OCI-LY7 (cell line): ENCODE data around the gene OGDHL. TPM values are rescaled to one million over a fixed set of nuclear protein-coding genes. Genes with fewer than 3 reads are reported as not detected.

Source experiments
- BruUV-seq: library from RNA; stranded (reverse); fragments of 400-500 nt; replicated peaks from 2 replicates; lab custom pipeline; 2021; lab: Mats Ljungman, UMichigan
- CTCF ChIA-PET: fragments of 300-600 bp; sonication (Branson Sonifier 250); formaldehyde crosslinking; loops from one replicate; lab custom pipeline; 2022; ENCODE audit warnings: antibody characterized with exemption; ENCODE audit not compliant: unreplicated experiment; lab: Charles Lee
- POLR2A ChIA-PET: fragments of 300-600 bp; sonication (Branson Sonifier 250); formaldehyde crosslinking; loops from one replicate; lab custom pipeline; 2022; ENCODE audit warnings: antibody characterized with exemption; lab: Charles Lee
- DNase-seq: peaks from one replicate; pipeline ENCODE4 v3.0.0-alpha.2; 2015; ENCODE audit warnings: low spot score
- H2AFZ ChIP-seq: fragments of 200-600 bp; sonication (generic), shearing (Covaris generic); 2 replicates; pipeline ENCODE4 v1.6.1; 2014; ENCODE audit warnings: mild to moderate bottlenecking, antibody characterized with exemption, low read length, moderate library complexity
- H3K27ac ChIP-seq: fragments of 200-600 bp; sonication (generic); 2 replicates; pipeline ENCODE4 v1.5.1; 2014; ENCODE audit warnings: mixed run types, low read depth, mild to moderate bottlenecking, moderate library complexity, low read length, inconsistent platforms; ENCODE audit not compliant: poor library complexity, severe bottlenecking
- H3K36me3 ChIP-seq: fragments of 200-600 bp; sonication (generic); 2 replicates; pipeline ENCODE4 v1.6.1; 2014; ENCODE audit warnings: mild to moderate bottlenecking, antibody characterized with exemption, low read length, moderate library complexity, mixed read lengths; ENCODE audit not compliant: insufficient read depth
- H3K4me1 ChIP-seq: fragments of 200-600 bp; sonication (generic); 2 replicates; pipeline ENCODE4 v1.5.1; 2014; ENCODE audit warnings: mild to moderate bottlenecking, low read length; ENCODE audit not compliant: insufficient read depth, poor library complexity, severe bottlenecking
- H3K4me2 ChIP-seq: fragments of 200-600 bp; sonication (generic); 2 replicates; pipeline ENCODE4 v1.6.1; 2014; ENCODE audit warnings: mild to moderate bottlenecking, low read length
- H3K4me3 ChIP-seq: fragments of 200-600 bp; sonication (generic); 2 replicates; pipeline ENCODE4 v1.5.1; 2014; ENCODE audit warnings: mild to moderate bottlenecking, low read depth, low read length; ENCODE audit not compliant: poor library complexity, severe bottlenecking
- H3K79me2 ChIP-seq: fragments of 200-600 bp; sonication (generic); 2 replicates; pipeline ENCODE4 v1.6.1; 2016; ENCODE audit warnings: low read depth, mild to moderate bottlenecking, low read length, moderate library complexity, mixed read lengths; ENCODE audit not compliant: insufficient read depth
- H3K9me2 ChIP-seq: fragments of 200-600 bp; sonication (generic); 2 replicates; pipeline ENCODE4 v1.6.1; 2016; ENCODE audit warnings: mild to moderate bottlenecking, low read length, mixed read lengths; ENCODE audit not compliant: insufficient read depth
- H3K9me3 ChIP-seq: fragments of 200-600 bp; sonication (generic); 2 replicates; pipeline ENCODE4 v1.6.1; 2014; ENCODE audit warnings: mild to moderate bottlenecking, mixed run types, low read length, mixed read lengths
- H4K20me1 ChIP-seq: fragments of 200-600 bp; sonication (generic); 2 replicates; pipeline ENCODE4 v1.6.1; 2014; ENCODE audit warnings: mild to moderate bottlenecking, antibody characterized with exemption, low read length, moderate library complexity, mixed read lengths; ENCODE audit not compliant: insufficient read depth
- EZH2phosphoT487 ChIP-seq: fragments of 200-600 bp; sonication (generic); IDR thresholded peaks from 2 replicates; pipeline ENCODE4 v1.6.1; 2018; ENCODE audit warnings: low read depth, borderline replicate concordance, mild to moderate bottlenecking, mixed run types, antibody characterized with exemption, low read length, moderate library complexity, mixed read lengths
- intact Hi-C: fragments of 100-400 bp; cut with micrococcal nuclease; formaldehyde crosslinking; loops from one replicate; pipeline ENCODE4 v1.10.0; 2022; ENCODE audit not compliant: unreplicated experiment
- total RNA-seq, 2 experiments: library from RNA; depleted of rRNA in 1 of 2; stranded (reverse); fragments of >200 nt in 1 of 2; shearing (Covaris generic) in 1 of 2; gene quantifications; 2 replicates each; pipeline ENCODE4 v1.2.3, GENCODE V29; 2014 to 2022
- TF ChIP-seq, protein P1 (sequence below): fragments of 200-600 bp; sonication (generic); conservative IDR thresholded peaks from 2 replicates; pipeline ENCODE4 v1.5.1; 2014; ENCODE audit warnings: mild to moderate bottlenecking, antibody characterized with exemption, low read length, moderate library complexity, mixed read lengths

OGDHL gene
- total RNA-seq, 2 experiments from 2014 or later = 0.23 TPM; not detected in 1

DNA sequence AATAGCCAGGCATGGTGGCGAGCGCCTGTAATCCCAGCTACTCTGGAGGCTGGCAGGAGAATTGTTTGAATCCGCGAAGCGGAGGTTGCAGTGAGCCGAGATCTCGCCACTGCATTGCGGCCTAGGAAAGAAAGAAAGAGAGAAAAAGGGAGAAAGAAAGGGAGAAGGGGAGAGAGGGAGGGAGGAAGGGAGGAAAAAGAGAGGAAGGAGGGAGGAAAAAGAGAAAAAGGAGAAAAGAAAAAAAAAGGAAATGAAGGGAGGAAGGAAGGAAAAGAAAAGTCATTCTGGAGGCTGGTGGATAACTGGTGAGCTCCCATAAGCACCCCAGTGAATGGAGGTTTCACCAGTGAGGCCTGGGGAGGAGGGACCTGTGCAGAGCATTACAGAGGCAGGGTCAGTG lies 7.6 kb upstream of the OGDHL start:
- no peaks in the 10 kb centered on the region for H3K9me2 ChIP-seq
- ChIA-PET CTCF (no interaction called here), POLR2A (interaction anchor here (0.7 kb wide), 1 partner anchor 15 kb away, joined by 10 read pairs; no protein-coding TSS in a partner anchor)
- H3K4me2 ChIP-seq = no peak overlapping the region
- H3K4me1 ChIP-seq = peaks cover 23% of the 10 kb centered on the region
- no peaks in the 10 kb centered on the region for H3K9me3 ChIP-seq
- H3K27ac ChIP-seq = no peak overlapping the region
- no peak overlapping the region for H2AFZ ChIP-seq
- H4K20me1 ChIP-seq = no peaks in the 10 kb centered on the region
- no peaks in the 10 kb centered on the region for H3K36me3 ChIP-seq
- TF ChIP-seq, protein P1, sequence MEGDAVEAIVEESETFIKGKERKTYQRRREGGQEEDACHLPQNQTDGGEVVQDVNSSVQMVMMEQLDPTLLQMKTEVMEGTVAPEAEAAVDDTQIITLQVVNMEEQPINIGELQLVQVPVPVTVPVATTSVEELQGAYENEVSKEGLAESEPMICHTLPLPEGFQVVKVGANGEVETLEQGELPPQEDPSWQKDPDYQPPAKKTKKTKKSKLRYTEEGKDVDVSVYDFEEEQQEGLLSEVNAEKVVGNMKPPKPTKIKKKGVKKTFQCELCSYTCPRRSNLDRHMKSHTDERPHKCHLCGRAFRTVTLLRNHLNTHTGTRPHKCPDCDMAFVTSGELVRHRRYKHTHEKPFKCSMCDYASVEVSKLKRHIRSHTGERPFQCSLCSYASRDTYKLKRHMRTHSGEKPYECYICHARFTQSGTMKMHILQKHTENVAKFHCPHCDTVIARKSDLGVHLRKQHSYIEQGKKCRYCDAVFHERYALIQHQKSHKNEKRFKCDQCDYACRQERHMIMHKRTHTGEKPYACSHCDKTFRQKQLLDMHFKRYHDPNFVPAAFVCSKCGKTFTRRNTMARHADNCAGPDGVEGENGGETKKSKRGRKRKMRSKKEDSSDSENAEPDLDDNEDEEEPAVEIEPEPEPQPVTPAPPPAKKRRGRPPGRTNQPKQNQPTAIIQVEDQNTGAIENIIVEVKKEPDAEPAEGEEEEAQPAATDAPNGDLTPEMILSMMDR = no peak
- TF ChIP-seq EZH2phosphoT487 = no peak
- DNase-seq = no peak
- BruUV-seq = no TSS peak
- no peaks in the 10 kb centered on the region for H3K79me2 ChIP-seq
- H3K4me3 ChIP-seq = no peak overlapping the region
- intact Hi-C loops = no loop called here

DNA sequence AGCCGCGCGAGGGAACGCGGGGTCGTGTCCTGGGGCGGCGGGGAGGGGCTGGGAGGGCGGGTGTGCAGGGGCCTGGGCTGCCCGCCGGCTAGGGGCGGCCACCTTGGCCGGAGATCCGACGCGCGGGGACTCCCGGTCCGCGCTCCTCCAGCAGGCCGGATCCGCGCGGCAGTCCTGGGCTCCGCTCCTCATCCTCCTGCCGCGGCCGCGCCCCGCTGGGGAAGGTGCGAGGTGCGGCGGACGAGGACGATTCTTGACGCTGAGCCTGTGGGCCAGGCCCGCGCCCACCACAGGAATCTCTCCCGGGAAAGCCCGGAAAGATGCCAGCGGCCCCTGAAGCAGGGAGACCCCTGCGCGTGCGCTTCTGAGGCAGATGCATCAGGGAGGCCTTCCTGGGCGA lies 6.6 kb upstream of the OGDHL start:
- Histone ChIP-seq H3K79me2 (no peaks in the 10 kb centered on the region), H3K27ac (no peak overlapping the region), H3K9me2 (no peaks in the 10 kb centered on the region), H3K4me1 (peaks cover 23% of the 10 kb centered on the region), H3K36me3 (no peaks in the 10 kb centered on the region), H4K20me1 (no peaks in the 10 kb centered on the region), H3K4me2 (no peak overlapping the region), H3K4me3 (no peak overlapping the region), H2AFZ (no peak overlapping the region), H3K9me3 (no peaks in the 10 kb centered on the region)
- no peak for DNase-seq
- no TSS peak for BruUV-seq
- no peak for TF ChIP-seq EZH2phosphoT487
- TF ChIP-seq, protein P1 = no peak
- intact Hi-C loops = no loop called here
- CTCF ChIA-PET = no interaction called here
- POLR2A ChIA-PET = no interaction called here

DNA sequence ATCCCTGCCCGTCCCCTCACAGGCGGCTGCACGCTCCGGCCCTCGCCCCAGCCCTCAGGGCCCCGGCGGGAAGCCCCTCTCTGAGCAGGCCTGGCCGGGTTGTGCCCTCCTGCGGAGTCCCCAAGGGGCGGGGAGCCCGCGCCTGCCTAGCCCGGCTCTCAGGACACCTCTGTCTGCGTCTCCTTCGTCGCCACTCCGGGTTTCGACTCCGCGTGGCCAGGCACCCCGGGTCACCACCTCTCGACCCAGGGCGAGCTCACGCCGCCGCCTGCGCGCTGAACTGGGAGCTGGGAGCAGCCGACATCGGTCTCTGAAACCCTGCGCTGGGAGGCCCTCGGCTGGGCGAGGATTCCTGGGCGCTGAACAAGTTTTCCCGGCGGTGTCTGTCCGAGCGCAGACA lies 6.2 kb upstream of the OGDHL start:
- DNase-seq = no peak
- H2AFZ ChIP-seq = no peak overlapping the region
- H3K27ac ChIP-seq = no peak overlapping the region
- no peaks in the 10 kb centered on the region for H4K20me1 ChIP-seq
- no peaks in the 10 kb centered on the region for H3K36me3 ChIP-seq
- no peaks in the 10 kb centered on the region for H3K79me2 ChIP-seq
- TF ChIP-seq EZH2phosphoT487 = no peak
- TF ChIP-seq, protein P1 = no peak
- POLR2A ChIA-PET = no interaction called here
- BruUV-seq = no TSS peak
- H3K9me2 ChIP-seq = no peaks in the 10 kb centered on the region
- no peaks in the 10 kb centered on the region for H3K9me3 ChIP-seq
- no peak overlapping the region for H3K4me2 ChIP-seq
- H3K4me1 ChIP-seq = peaks cover 23% of the 10 kb centered on the region
- intact Hi-C loops = no loop called here
- CTCF ChIA-PET = no interaction called here
- H3K4me3 ChIP-seq = no peak overlapping the region
